ENCODE results near the gene SPOCK1. TPM values are rescaled to one million over a fixed set of nuclear protein-coding genes. Genes with fewer than 3 reads are reported as not detected.

SPOCK1 gene
- total RNA-seq, 1 donor, result 231 TPM

- H3K27me3 ChIP-seq (ENCODE audit: insufficient read depth, low read length), result no peaks in the 10 kb centered on the region
- no peak overlapping the region for H3K27ac ChIP-seq (ENCODE audit: low read depth, low read length)
- H3K4me1 ChIP-seq (ENCODE audit: insufficient read depth, low read length), result peaks cover 41% of the 10 kb centered on the region
- no peaks in the 10 kb centered on the region for H3K36me3 ChIP-seq (ENCODE audit: insufficient read depth, low read length)
- peaks cover 27% of the 10 kb centered on the region for H4K20me1 ChIP-seq (ENCODE audit: insufficient read depth, low read length)
- peaks cover 13% of the 10 kb centered on the region for H3K79me2 ChIP-seq (ENCODE audit: insufficient read depth, low read length)
- H2AFZ ChIP-seq (ENCODE audit: low read length), result no peak overlapping the region
- no peak overlapping the region for H3K4me3 ChIP-seq (ENCODE audit: insufficient read depth, low read length)
- H3K4me2 ChIP-seq (ENCODE audit: insufficient read depth, low read length), result no peak overlapping the region
- H3K9me3 ChIP-seq (ENCODE audit: low read depth, low read length), result no peaks in the 10 kb centered on the region
- DNase-seq (ENCODE audit: insufficient read length, low spot score, missing footprints), result no peak
- TF ChIP-seq CTCF (IDR thresholded peaks at IDR 0.05; ENCODE audit: extremely low read depth, low read depth, low read length), result no peak
Measured at GRCh38 chr5:137212471-137212870, 286.7 kb downstream of the SPOCK1 start.

GRCh38 chr5:137209232-137209809 lies 289.8 kb downstream of the SPOCK1 start:
- Histone ChIP-seq H3K4me3 (ENCODE audit: insufficient read depth, low read length) (no peak overlapping the region), H3K9me3 (ENCODE audit: low read depth, low read length) (no peaks in the 10 kb centered on the region), H2AFZ (ENCODE audit: low read length) (no peak overlapping the region), H3K4me2 (ENCODE audit: insufficient read depth, low read length) (peak overlapping the region; percentile 51), H3K4me1 (ENCODE audit: insufficient read depth, low read length) (peaks cover 40% of the 10 kb centered on the region), H3K27ac (ENCODE audit: low read depth, low read length) (peak overlapping the region; percentile 21), H3K27me3 (ENCODE audit: insufficient read depth, low read length) (no peaks in the 10 kb centered on the region), H3K79me2 (ENCODE audit: insufficient read depth, low read length) (peaks cover 28% of the 10 kb centered on the region), H3K36me3 (ENCODE audit: insufficient read depth, low read length) (no peaks in the 10 kb centered on the region), H4K20me1 (ENCODE audit: insufficient read depth, low read length) (peaks cover 38% of the 10 kb centered on the region)
- TF ChIP-seq CTCF (IDR thresholded peaks at IDR 0.05; ENCODE audit: extremely low read depth, low read depth, low read length), result no peak
- no peak for DNase-seq (ENCODE audit: insufficient read length, low spot score, missing footprints)

GRCh38 chr5:137207023-137207760 lies 291.9 kb downstream of the SPOCK1 start:
- no peak overlapping the region for H3K4me2 ChIP-seq (ENCODE audit: insufficient read depth, low read length)
- peaks cover 38% of the 10 kb centered on the region for H3K4me1 ChIP-seq (ENCODE audit: insufficient read depth, low read length)
- no peaks in the 10 kb centered on the region for H3K27me3 ChIP-seq (ENCODE audit: insufficient read depth, low read length)
- H4K20me1 ChIP-seq (ENCODE audit: insufficient read depth, low read length), result peaks cover 23% of the 10 kb centered on the region
- H3K79me2 ChIP-seq (ENCODE audit: insufficient read depth, low read length), result peaks cover 21% of the 10 kb centered on the region
- H2AFZ ChIP-seq (ENCODE audit: low read length), result no peak overlapping the region
- H3K9me3 ChIP-seq (ENCODE audit: low read depth, low read length), result no peaks in the 10 kb centered on the region
- no peaks in the 10 kb centered on the region for H3K36me3 ChIP-seq (ENCODE audit: insufficient read depth, low read length)
- no peak for TF ChIP-seq CTCF (IDR thresholded peaks at IDR 0.05; ENCODE audit: extremely low read depth, low read depth, low read length)
- H3K4me3 ChIP-seq (ENCODE audit: insufficient read depth, low read length), result no peak overlapping the region
- H3K27ac ChIP-seq (ENCODE audit: low read depth, low read length), result no peak overlapping the region
- DNase-seq (ENCODE audit: insufficient read length, low spot score, missing footprints), result no peak

- Histone ChIP-seq H2AFZ (ENCODE audit: low read length) (no peak overlapping the region), H3K9me3 (ENCODE audit: low read depth, low read length) (no peaks in the 10 kb centered on the region), H3K79me2 (ENCODE audit: insufficient read depth, low read length) (peaks cover 21% of the 10 kb centered on the region), H3K4me2 (ENCODE audit: insufficient read depth, low read length) (peak overlapping the region; percentile 22), H3K27ac (ENCODE audit: low read depth, low read length) (peak overlapping the region; percentile 43), H3K4me3 (ENCODE audit: insufficient read depth, low read length) (no peak overlapping the region), H3K4me1 (ENCODE audit: insufficient read depth, low read length) (peaks cover 43% of the 10 kb centered on the region), H3K36me3 (ENCODE audit: insufficient read depth, low read length) (no peaks in the 10 kb centered on the region), H4K20me1 (ENCODE audit: insufficient read depth, low read length) (peaks cover 23% of the 10 kb centered on the region), H3K27me3 (ENCODE audit: insufficient read depth, low read length) (no peaks in the 10 kb centered on the region)
- peak; percentile 26 for TF ChIP-seq CTCF (IDR thresholded peaks at IDR 0.05; ENCODE audit: extremely low read depth, low read depth, low read length)
- no peak for DNase-seq (ENCODE audit: insufficient read length, low spot score, missing footprints)
Measured at GRCh38 chr5:137206030-137206715, 293.0 kb downstream of the SPOCK1 start.
